GM19239 (cell line): ENCODE data around the gene SALL1.

Experiments
- DNase-seq: peaks from one replicate; pipeline ENCODE4 v3.0.0; 2011; ENCODE audit warnings: low spot score; ENCODE audit not compliant: insufficient read length
- FAIRE-seq: peaks from 2 replicates; lab custom pipeline; 2011; peaks lifted over from hg19 to GRCh38; lab: Jason Lieb, UNC

SALL1 gene

DNA sequence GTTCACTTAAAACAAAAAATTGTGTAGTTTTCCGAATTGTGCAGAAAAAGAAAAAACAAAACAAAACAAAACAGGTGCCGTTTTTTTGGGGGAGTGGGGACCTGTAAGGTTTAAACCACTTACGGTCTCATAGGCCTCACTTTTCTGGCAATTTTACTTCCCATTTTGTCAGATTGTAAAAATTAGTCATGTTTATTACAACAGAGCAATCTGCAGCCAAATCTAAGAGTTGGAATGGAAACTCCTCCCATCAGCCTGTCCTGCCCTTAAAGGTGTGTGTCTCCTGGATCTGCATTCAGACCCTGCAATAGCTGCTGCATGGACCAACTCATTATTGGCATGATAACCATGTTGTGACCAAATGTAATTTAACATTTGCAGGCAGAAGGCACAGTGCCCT, 8.2 kb upstream of the SALL1 start:
- DNase-seq: no peak

DNA sequence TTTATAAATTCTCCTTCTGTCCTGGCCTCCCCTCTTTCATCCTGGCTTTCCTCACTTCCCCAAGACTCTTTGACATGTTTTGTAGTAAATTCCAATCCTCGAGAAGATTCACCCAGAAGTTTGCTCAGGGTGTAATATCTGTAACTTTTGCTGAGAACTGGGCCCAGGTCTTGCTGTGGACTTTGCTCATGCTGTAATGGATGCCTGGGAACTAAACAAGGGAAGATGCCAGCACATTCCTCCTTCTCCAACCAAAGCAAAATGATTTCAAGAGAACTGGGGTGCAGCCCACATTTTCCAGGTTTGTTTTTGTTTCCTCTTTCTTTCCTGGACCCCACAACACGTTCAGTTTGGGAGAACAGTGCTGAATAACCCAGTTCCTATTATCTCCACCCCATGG, 6.6 kb upstream of the SALL1 start:
- FAIRE-seq (no peak), DNase-seq (no peak)

More for the DNA sequence above, 8.2 kb upstream of the SALL1 start:
- FAIRE-seq: no peak

- DNase-seq: no peak
- no peak for FAIRE-seq
These were observed 5.7 kb upstream of the SALL1 start for GRCh38 chr16:51156807-51157200.

- DNase-seq: no peak
- FAIRE-seq: no peak
These were observed 5.0 kb upstream of the SALL1 start for GRCh38 chr16:51155820-51156806.

DNA sequence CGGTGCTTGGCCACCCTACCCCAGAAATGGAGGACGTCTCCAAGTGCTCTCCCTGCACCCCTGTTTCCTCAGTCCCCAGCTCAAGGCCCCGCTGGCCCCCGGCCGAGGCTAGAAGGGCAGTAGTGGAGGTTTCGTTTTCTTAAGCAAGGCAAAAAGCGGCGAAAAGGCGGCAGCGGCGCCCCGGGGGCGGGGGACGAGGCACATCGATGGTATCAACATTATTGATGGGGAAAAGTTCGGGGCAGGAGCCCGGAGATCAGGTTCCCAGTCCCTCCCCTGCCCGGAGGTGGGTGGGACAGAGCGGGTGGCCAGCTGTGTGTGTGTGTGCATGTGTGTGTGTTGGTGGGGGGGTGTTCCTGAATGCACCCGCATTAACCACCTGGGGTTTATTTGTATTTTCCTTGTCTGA, 4.1 kb upstream of the SALL1 start:
- FAIRE-seq (no peak), DNase-seq (no peak)

GRCh38 chr16:51154271-51155171, 3.5 kb upstream of the SALL1 start:
- DNase-seq (no peak), FAIRE-seq (no peak)

DNA sequence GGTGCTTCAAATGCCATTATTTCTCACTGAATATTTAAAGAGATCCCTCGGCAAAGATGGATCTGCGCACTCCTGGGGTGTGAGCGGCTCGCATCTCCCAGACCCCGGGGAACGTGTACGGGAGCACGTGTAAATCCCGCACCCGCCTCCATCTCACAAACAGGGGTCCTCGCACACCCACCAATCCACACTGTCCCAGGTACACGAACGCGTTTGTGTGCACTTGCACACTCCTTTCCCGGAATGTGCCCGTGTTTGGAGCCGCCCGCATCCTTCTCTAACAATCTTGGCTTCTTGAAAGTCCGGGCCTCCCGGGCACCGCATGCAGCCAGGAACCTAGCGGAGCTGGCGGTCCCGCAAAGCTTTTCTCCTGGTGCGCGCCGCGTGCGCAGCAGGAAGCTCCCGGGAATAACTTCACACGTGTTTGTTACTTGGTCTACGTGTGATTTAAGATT, 2.5 kb upstream of the SALL1 start:
- FAIRE-seq: no peak
- no peak for DNase-seq

DNA sequence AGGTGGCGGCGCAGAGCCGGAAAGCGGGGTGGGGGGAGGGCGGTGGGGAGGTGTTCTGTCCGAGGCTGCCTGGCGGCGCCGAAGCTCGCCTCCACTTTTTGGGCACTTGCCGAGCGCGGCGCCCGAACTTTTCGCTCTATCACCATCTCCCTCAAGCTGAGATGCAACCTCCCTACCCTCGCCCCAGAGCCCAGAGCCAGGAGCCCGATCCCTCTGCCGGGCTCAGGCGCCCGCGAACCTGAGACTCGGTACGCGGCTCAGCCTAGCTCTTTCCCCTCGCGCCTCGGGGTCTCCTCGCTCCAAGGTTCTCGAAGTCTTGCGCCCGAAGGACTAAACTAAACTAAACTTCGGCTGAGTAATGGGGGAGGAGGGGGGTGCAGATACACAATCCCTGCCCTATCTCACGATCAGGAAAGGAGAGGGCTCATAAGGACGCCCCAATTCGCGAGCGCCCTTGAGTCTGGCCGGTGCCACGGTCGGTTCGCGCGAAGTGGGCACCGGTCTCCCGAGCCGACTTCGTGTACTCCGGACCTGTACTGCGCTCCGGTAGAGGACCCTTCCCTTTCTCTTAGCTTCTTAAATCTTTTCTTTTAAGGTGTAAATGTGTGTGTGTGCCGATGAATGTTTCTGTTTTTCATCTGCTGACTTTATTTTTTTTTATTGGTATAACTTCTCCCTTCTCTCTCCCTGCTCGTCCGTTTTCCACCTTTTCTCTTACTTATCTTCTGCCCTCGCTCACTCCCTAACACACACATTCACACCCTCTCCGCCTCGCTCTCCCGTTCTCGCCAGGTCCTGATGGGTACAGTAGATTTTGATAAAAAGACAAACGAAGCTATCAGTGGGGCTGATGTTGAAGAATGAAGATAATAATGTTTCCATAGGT, 1.9 kb upstream of the SALL1 start:
- FAIRE-seq (no peak), DNase-seq (no peak)

- DNase-seq (no peak), FAIRE-seq (no peak)
These were observed 1.0 kb upstream of the SALL1 start for GRCh38 chr16:51151961-51152663.

DNA sequence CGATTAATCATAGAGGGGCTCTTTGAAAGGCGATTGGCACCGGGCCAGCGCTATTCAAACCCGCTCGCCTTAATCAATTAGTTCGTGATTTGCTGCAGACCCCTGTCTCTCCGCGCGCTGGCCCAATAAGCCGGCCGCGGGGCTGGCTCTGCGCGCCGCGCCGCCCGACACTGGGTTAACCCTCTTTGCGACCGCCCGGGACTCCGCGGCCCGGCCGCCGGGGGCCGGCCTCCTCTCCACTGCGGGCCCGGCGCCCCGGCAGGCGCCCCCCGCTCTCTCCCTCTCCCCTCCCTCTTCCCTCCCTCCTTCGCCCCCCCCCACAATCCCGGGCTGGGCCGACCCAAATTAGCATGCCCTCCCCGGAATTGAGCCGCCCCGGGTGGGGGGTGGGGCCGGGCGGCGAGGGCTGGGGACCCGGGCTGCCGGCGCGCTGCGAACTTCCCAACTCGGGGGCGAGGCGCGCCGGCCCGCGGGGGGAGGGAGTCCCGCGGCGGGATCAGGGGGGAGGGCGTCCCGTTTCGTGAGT, 428 bp upstream of the SALL1 start:
- DNase-seq: no peak
- FAIRE-seq: no peak

GRCh38 chr16:51150165-51150887, 744 bp downstream of the SALL1 start:
- DNase-seq: no peak
- no peak for FAIRE-seq

GRCh38 chr16:51149721-51150164, 1.3 kb downstream of the SALL1 start:
- DNase-seq (no peak), FAIRE-seq (no peak)

DNA sequence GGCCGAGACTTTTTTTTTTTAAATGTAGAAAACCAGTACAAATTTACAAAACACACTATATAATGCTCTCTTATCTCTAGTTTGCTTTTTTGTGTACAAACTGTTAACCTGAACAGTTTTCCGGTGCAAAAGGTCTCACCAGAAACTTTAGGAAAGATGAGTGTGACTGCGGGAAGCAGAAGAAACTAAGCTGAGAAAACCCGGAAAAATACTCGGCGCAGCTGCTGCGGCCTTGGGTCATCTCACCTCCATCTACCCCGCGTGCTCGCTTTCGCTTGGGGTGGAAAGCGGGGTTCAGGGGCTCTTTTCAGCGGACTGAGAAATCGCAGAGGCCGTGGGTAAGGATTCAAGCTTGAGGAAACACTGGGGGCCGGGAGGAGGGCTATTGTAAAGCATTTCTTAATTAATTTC, 1.8 kb downstream of the SALL1 start:
- FAIRE-seq: no peak

GRCh38 chr16:51148678-51149228, 2.3 kb downstream of the SALL1 start:
- DNase-seq (no peak), FAIRE-seq (no peak)

More for the DNA sequence above, 1.8 kb downstream of the SALL1 start:
- no peak for DNase-seq

DNA sequence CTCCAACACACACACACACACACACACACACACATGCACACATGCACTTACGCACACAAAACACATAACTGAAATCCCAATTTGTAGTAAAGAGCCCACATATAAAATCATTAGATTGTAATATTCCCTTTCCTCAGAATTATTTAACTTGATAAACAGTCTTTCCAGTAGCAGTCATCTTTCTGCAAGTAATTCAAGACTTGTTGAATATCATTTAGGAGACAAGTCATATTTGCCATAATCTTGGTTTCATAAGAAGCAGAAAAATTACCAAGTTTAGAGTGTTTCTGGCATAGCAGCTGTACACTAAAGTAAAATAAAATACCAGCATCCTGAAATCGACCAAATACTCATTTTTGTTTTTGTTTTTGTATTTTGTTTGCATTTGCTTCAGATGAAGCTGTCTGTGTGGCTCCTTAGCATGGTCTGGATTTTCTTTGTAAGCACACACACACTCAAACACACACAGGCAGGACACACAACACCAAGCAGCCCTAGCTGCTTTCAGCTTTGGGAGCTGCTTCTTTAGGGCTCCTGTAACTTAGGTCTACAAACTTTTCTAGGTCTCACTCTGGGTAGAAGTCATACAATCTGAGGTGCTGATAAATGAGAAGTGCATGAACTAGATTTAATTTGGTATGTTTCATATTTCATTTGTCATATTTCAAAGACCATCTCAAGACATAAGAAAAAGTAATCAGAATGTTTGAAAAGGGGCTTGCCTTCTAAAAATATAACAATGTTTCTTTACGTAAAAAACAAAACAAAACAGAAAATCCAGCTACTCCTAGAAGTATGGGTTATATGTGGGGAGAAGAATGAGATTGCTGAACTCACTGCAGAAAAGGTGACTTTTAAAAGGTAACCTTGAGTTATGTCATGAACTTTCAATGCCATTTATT, 3.0 kb downstream of the SALL1 start:
- no peak for FAIRE-seq
- no peak for DNase-seq

DNA sequence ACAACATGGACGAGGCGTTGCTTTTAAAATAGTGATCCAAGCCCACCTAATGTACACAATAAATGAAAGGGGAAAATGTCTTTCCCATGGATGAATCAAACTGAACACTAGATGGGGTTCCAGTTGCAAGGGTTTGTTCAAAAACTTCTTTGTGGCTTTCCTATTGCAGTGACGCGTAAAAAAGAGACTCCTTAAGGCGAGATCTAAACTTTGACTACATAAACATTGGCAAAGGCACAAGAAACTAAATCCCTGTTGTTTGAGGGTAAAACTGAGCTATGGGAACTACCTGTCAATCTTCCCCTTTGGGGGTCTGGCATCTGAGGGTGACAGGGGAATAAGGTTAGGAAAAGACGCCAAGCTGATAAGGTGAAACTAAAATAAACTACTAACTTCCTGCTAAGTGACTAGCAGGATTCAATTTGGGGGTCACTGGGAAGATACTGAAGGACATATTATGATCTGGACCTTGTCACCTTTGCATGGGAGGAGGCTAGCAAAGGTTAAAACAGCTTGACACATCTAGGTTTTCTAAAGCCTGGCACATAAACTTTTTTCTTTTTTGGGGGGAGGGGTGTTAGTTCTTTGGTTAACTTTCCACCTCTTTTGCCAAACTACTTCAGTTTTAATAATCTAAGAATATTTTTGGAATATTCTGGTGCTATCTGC, 4.7 kb downstream of the SALL1 start:
- DNase-seq: no peak
- no peak for FAIRE-seq
